Natural killer cell treated with Interleukin-12 subunit alpha and Interleukin-12 subunit beta and Interleukin-15 and Interleukin-18, amount 100 ng/mL, for 72 hours (primary cell): ENCODE measurements around the gene HS6ST1. TPM values are rescaled to one million over a fixed set of nuclear protein-coding genes. Genes with fewer than 3 reads are reported as not detected.

Source experiments
- ATAC-seq, 2 donors: fragments of 150-1000 bp; cut with Tn5 transposase in 1 of 2; sonication (Bioruptor Pico), chemical (Tn5 transposase) in 1 of 2; 2 replicates each; pipeline ENCODE4 v1.10.0; 2021
- DNase-seq: peaks from one replicate; pipeline ENCODE4 v3.0.0; 2022; ENCODE audit warnings: low spot score
- H3K27ac Mint-ChIP-seq, 2 donors: 1 replicate in 1 of 2; 2 replicates in 1 of 2; pipeline ENCODE4 v1.8.0; 2022; ENCODE audit warnings: mixed read lengths in 2 of 2, mild to moderate bottlenecking in 1 of 2, moderate library complexity in 1 of 2
- H3K27me3 Mint-ChIP-seq, 2 donors: 1 replicate in 1 of 2; 2 replicates in 1 of 2; pipeline ENCODE4 v1.8.0; 2022; ENCODE audit warnings: mixed read lengths in 2 of 2
- H3K36me3 Mint-ChIP-seq: one replicate; pipeline ENCODE4 v1.8.0; 2022; ENCODE audit warnings: mixed read lengths
- H3K4me1 Mint-ChIP-seq, 2 donors: 1 replicate in 1 of 2; 2 replicates in 1 of 2; pipeline ENCODE4 v1.8.0; 2022; ENCODE audit warnings: low read depth in 2 of 2, mixed read lengths in 2 of 2, mild to moderate bottlenecking in 1 of 2
- H3K4me3 Mint-ChIP-seq: one replicate; pipeline ENCODE4 v1.8.0; 2022; ENCODE audit warnings: mixed read lengths
- H3K9me3 Mint-ChIP-seq: 2 replicates; pipeline ENCODE4 v1.8.0; 2022; ENCODE audit warnings: mixed read lengths
- total RNA-seq, 2 donors: library from RNA; stranded (reverse); gene quantifications; one replicate each; pipeline ENCODE4 v1.2.3, GENCODE V29; 2022

HS6ST1 gene
- total RNA-seq, 2 donors from 2014 or later: 17.5 to 25.5 TPM

DNA sequence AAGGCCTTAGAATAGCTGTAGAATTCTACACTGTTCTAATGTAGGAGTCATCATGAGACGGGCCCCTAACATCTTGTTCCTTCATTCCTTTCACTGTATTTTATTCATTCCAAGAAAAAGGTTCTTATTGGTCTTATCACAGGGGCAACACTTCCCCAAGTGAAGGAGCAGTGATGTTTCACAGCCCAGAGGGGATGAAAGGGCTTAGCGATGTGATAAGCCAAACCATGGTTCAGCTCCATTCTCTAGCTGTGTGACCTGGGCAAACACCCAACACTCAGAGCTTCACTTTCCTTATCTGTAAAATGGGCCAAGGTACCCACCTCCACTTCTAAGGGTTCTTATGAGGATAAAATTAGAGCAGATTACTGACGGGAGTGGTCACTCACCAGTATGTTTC lies 25.4 kb upstream of the HS6ST1 start:
- Mint-ChIP-seq H3K4me3 (no peak overlapping the region), H3K27ac (no peak overlapping the region), H3K36me3 (no peaks in the 10 kb centered on the region), H3K4me1 (peaks cover 0 to 7% of the 10 kb centered on the region in 2 donors), H3K9me3 (peaks cover 12% of the 10 kb centered on the region), H3K27me3 (peaks cover 0 to 2% of the 10 kb centered on the region in 2 donors)
- ATAC-seq (no peak), DNase-seq (no peak)

GRCh38 chr2:128343459-128343858 lies 24.8 kb upstream of the HS6ST1 start:
- Mint-ChIP-seq H3K4me1 (peaks cover 0 to 7% of the 10 kb centered on the region in 2 donors), H3K4me3 (no peak overlapping the region), H3K36me3 (no peaks in the 10 kb centered on the region), H3K27ac (no peak overlapping the region), H3K9me3 (peaks cover 12% of the 10 kb centered on the region), H3K27me3 (peaks cover 0 to 2% of the 10 kb centered on the region in 2 donors)
- no peak for ATAC-seq
- DNase-seq: no peak

DNA sequence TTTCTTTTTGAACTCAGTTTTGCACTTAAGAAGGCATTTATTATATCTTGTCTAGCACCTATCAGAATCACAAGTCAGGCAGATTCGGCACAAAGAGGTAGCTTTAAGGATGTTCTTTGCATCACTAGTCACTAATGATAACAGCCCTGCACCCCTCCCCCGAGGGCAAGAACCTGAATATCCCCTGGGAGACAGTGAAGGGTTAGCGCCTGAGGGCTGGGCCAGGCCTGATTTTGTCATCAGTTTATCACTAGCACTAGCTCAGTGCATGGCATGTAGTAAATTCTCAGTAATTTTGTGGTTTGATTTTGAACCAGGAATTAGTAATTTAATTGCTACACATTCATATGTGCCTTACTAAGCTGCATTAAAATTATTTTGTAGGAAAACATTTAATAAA lies 23.9 kb upstream of the HS6ST1 start:
- Mint-ChIP-seq H3K36me3 (no peaks in the 10 kb centered on the region), H3K9me3 (peaks cover 12% of the 10 kb centered on the region), H3K4me3 (no peak overlapping the region), H3K27me3 (no peaks in the 10 kb centered on the region), H3K4me1 (peaks cover 0 to 7% of the 10 kb centered on the region in 2 donors), H3K27ac (no peak overlapping the region)
- no peak for DNase-seq
- no peak for ATAC-seq

- Mint-ChIP-seq H3K9me3 (peaks cover 12% of the 10 kb centered on the region), H3K27ac (no peak overlapping the region), H3K27me3 (no peaks in the 10 kb centered on the region), H3K4me1 (peaks cover 0 to 7% of the 10 kb centered on the region in 2 donors), H3K4me3 (no peak overlapping the region), H3K36me3 (no peaks in the 10 kb centered on the region)
- no peak for ATAC-seq
- no peak for DNase-seq
These were observed 23.0 kb upstream of the HS6ST1 start for GRCh38 chr2:128341621-128342020.

DNA sequence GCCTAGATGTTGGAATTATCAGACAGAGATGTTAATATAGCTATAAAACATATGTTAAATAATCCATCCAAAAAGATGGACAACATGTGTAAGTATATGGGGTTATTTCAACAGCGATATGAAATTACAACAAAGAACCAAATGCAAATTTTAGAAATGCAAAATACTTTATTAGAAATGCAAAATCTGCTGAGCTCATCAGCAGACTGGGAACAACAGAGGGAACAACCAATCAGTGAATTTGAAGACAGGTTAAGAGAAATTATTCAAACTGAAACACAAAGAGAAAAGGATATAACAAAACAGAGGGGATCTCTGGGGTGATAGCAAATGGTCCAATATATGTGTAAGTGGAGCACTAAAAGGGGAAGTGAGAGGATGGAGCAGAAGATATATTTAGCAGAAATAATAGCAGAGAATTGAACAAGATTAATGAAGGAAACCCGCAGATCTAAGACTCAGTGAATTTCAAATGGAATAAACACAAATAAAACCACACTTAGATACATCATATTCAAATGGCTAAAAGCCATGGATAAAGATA lies 13.5 kb upstream of the HS6ST1 start:
- peaks cover 7% of the 10 kb centered on the region for H3K9me3 Mint-ChIP-seq
- no peak overlapping the region for H3K27ac Mint-ChIP-seq
- peaks cover 20 to 41% of the 10 kb centered on the region in 2 donors for H3K27me3 Mint-ChIP-seq
- ATAC-seq: no peak
- no peaks in the 10 kb centered on the region for H3K4me1 Mint-ChIP-seq
- no peak for DNase-seq
- peaks cover 18% of the 10 kb centered on the region for H3K36me3 Mint-ChIP-seq
- H3K4me3 Mint-ChIP-seq: no peak overlapping the region

DNA sequence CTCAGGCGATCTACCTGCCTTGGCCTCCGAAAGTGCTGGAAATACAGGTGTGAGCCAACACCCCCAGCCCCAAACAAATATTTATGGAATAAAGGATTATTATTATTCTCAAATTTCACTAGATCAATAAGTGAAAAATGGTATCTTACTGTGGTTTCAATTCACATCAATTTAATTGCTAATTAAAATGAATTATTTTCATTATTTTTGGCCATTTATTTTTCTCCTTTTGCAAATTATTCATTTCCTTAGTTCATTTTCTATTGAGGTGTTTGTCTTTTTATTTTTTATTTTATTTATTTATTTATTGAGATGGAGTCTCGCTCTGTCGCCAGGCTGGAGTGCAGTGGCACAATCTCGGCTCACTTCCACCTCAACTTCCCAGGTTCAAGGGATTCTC lies 11.9 kb upstream of the HS6ST1 start:
- H3K9me3 Mint-ChIP-seq: peaks cover 7% of the 10 kb centered on the region
- H3K4me1 Mint-ChIP-seq: no peaks in the 10 kb centered on the region
- DNase-seq (no peak), ATAC-seq (no peak)
- H3K36me3 Mint-ChIP-seq: peaks cover 18% of the 10 kb centered on the region
- no peak overlapping the region for H3K4me3 Mint-ChIP-seq
- peaks cover 17 to 41% of the 10 kb centered on the region in 2 donors for H3K27me3 Mint-ChIP-seq
- no peak overlapping the region for H3K27ac Mint-ChIP-seq

DNA sequence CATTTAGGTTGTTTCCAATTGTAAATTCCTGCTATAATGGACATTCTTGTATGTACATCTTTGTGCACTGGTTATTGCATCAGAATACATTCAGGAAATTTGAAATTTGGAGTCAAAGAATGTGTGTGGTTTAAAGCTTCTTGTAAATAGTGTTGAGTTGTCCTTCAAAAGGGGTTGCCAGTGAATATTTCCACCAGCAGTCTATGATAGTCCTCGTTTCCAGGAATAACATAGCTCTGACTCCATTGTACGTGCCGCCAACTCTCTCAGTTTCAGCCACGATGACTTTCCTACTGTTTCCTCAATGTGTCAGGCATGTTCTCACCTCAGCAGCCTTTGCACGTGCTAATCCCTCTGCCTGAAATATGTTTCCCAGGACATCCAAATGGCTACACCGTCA lies 10.9 kb upstream of the HS6ST1 start:
- peaks cover 18% of the 10 kb centered on the region for H3K36me3 Mint-ChIP-seq
- ATAC-seq: no peak
- H3K27me3 Mint-ChIP-seq: peaks cover 15 to 36% of the 10 kb centered on the region in 2 donors
- no peak for DNase-seq
- peaks cover 7% of the 10 kb centered on the region for H3K9me3 Mint-ChIP-seq
- H3K4me1 Mint-ChIP-seq: no peaks in the 10 kb centered on the region
- no peak overlapping the region for H3K4me3 Mint-ChIP-seq
- no peak overlapping the region for H3K27ac Mint-ChIP-seq

DNA sequence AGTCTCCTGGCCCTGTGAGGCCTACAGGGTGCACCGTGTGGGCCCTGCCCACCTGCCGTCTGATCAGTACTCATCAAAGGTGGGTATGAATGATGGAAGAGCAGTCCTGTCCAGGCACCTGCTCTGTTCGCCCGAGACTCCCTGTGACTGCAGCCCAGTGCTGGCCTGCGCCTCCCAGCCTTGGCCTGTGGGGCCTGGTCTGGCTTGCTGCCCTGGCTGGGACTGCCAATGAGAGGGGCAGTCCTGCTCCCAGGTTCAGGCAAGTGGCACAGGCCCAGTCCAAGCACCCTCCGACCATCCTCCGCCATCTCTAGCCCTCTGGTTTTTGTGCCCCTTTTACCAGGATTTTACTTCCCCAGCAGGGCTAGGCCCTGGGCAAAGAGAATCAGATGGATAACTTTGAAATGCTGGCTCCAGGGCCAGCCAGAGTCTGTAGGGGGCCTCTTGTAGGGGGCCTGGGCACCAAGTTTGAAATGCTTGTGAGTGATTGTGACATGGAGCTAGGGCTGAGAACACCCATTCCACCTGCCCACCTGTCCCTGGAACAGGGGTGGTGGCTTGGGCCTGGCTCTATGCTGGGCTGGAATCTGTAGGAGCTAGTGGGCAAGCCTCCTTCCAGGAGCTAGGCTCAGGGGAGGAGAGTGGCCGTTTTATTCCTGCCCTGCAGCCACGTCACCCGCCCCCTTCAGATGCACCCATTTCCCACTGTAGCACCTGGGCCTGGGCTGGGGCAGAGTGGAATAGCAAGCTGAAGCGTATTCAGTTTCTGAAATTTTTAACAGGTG lies 8.7 kb upstream of the HS6ST1 start:
- Mint-ChIP-seq H3K9me3 (peaks cover 7% of the 10 kb centered on the region), H3K4me3 (no peak overlapping the region), H3K27me3 (peaks cover 11 to 18% of the 10 kb centered on the region in 2 donors), H3K36me3 (peaks cover 10% of the 10 kb centered on the region), H3K4me1 (no peaks in the 10 kb centered on the region), H3K27ac (no peak overlapping the region)
- ATAC-seq (peak; percentile 25 to 48), DNase-seq (no peak)

DNA sequence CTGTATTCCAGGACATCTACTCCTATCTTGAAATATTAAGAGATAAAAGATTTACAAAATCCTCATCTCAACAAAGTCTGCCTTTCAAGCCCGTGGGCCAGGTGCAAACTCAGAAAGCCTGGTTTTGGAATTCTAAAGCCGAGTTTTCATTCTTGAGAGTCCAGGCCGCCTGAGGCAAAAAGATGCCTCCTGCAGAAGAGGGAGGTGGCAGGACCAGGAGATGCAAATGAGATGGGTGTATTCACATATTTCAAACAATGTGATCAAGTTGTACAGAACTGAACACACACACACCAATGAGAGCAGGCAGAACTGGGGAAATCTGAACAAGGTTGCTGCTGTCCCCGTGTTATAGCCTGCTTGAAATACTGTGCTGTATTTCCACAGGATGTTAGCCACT lies 7.7 kb upstream of the HS6ST1 start:
- peaks cover 4 to 8% of the 10 kb centered on the region in 2 donors for H3K27me3 Mint-ChIP-seq
- H3K4me3 Mint-ChIP-seq: no peak overlapping the region
- H3K9me3 Mint-ChIP-seq: no peaks in the 10 kb centered on the region
- peaks cover 4% of the 10 kb centered on the region in 2 donors for H3K4me1 Mint-ChIP-seq
- H3K27ac Mint-ChIP-seq: no peak overlapping the region
- H3K36me3 Mint-ChIP-seq: no peaks in the 10 kb centered on the region
- no peak for ATAC-seq
- DNase-seq: no peak

DNA sequence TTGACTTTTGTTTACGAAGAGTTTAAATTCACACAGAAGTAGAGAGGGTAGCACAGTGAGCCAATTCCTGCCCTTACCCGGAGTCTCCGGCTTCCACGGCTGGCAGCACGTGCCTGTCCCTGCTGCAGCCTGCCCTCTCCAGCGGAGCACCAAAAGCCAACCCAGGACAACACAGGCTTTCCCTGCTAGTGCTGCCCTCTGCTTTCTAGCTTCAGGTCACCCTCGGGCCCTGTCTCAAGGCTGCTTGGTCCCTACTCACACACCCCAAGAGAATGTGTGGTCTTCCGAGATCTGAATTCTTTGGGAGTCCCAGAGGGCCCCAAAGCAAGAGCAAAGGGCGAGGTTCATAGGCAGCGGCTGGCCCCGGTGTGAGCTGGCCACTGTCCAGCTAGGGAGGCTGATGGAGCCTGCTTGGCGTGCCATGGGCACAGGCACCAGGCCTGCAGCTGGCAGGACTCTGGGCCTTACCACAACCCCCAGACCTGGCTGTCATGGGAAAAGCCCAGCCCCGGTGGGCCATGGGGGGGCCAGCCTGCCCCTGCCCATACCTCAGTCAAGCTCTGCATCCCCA lies 7.0 kb upstream of the HS6ST1 start:
- Mint-ChIP-seq H3K4me1 (peaks cover 7% of the 10 kb centered on the region in 2 donors), H3K9me3 (no peaks in the 10 kb centered on the region), H3K36me3 (no peaks in the 10 kb centered on the region), H3K27ac (no peak overlapping the region), H3K4me3 (no peak overlapping the region), H3K27me3 (peaks cover 4 to 7% of the 10 kb centered on the region in 2 donors)
- ATAC-seq: no peak
- no peak for DNase-seq

DNA sequence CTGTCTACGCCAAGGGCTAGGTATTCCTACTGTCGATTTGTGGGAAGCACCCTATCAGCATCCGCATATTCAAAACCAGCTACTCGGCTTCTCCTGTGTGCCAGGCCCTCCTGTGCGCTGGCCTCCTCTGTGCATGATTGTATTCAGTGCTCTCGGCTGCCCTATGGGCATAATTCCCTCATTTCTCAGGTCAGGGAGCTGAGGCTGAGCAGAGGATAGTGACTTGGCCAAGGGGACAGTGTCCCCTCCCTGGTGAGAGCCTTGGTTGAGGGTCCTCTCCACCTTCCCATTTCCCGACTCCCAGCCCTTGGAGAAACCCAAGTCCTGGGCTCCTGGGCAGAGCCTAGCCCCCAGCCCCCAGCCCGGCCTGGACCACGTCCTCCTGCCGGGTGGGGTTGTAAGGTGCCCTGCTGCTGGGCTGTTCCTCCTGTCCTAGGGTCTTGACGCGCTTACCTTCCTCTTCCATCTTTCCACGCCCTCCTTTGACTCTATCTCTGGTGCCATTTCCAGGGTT lies 6.3 kb upstream of the HS6ST1 start:
- Mint-ChIP-seq H3K4me3 (no peak overlapping the region), H3K27me3 (peaks cover 4 to 5% of the 10 kb centered on the region in 2 donors), H3K27ac (no peak overlapping the region), H3K36me3 (no peaks in the 10 kb centered on the region), H3K9me3 (no peaks in the 10 kb centered on the region), H3K4me1 (peaks cover 7 to 9% of the 10 kb centered on the region in 2 donors)
- ATAC-seq: no peak
- DNase-seq: no peak

DNA sequence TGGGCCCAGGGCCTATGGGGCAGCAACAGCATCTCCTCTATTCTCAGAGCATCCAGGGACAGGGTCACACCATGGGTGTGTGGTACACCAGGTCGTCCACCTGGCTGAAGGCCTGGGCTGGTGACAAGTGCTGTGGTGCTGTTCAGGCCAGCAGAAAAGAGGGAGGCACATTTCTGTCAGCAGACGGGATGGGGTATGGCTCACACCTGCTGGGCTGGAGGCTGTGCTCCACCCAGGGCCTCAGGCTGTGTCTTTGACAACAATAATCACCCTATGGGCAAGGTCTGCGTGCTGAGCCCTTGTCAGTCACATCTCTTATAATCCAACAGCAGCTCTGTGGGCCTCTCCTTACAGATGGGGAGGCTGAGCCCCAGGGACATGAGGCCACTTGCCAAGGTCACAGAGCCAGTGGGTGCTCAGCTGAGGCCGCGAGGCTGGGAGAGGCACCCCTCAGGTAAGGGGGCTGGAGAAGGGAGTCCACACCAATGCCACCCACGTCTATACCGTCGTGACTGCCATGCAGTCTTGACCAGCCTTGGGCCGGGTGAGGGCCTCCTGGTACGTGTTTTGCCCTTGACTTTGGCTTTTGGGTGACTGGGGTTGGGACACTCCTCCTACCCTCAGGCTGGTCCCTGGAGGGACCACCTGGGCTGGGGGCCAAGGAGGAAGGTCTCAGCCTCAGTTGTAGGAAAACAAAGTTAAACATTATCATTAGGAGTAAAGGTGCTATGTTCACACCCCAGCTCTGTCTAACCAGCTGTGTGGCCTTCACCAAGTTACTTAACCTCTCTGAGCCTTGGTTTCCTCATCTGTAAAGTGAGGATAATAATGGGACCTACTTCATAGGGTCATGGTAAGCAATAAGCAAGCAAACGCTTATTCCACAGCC lies 5.6 kb upstream of the HS6ST1 start:
- H3K4me1 Mint-ChIP-seq: peaks cover 7 to 9% of the 10 kb centered on the region in 2 donors
- no peak overlapping the region for H3K4me3 Mint-ChIP-seq
- no peaks in the 10 kb centered on the region for H3K36me3 Mint-ChIP-seq
- peaks cover 0 to 2% of the 10 kb centered on the region in 2 donors for H3K27me3 Mint-ChIP-seq
- no peak overlapping the region for H3K27ac Mint-ChIP-seq
- DNase-seq: no peak
- ATAC-seq: no peak
- H3K9me3 Mint-ChIP-seq: no peaks in the 10 kb centered on the region

GRCh38 chr2:128323555-128323931 lies 4.9 kb upstream of the HS6ST1 start:
- DNase-seq: no peak

More at GRCh38 chr2:128323555-128323931, 4.9 kb upstream of the HS6ST1 start:
- H3K4me1 Mint-ChIP-seq: peaks cover 7 to 9% of the 10 kb centered on the region in 2 donors
- peaks cover 0 to 2% of the 10 kb centered on the region in 2 donors for H3K27me3 Mint-ChIP-seq
- H3K36me3 Mint-ChIP-seq: no peaks in the 10 kb centered on the region
- H3K27ac Mint-ChIP-seq: peak overlapping the region in 1 of 2 donors; percentile 39
- no peak for ATAC-seq
- peak overlapping the region; percentile 66 for H3K4me3 Mint-ChIP-seq
- no peaks in the 10 kb centered on the region for H3K9me3 Mint-ChIP-seq
